Measurements from ENCODE around the gene SCRG1.

The SCRG1 gene

GRCh38 chr4:173398779-173399415, at the start of gene SCRG1:
Gene SCRG1, minus strand, starts transcription at chr4:173399116. Its CDS starts 7,702 bp downstream, at chr4:173391414.
- DNase-seq, result no peak

GRCh38 chr4:173448103-173448502, 49.2 kb upstream of the SCRG1 start:
- DNase-seq, result no peak

DNA sequence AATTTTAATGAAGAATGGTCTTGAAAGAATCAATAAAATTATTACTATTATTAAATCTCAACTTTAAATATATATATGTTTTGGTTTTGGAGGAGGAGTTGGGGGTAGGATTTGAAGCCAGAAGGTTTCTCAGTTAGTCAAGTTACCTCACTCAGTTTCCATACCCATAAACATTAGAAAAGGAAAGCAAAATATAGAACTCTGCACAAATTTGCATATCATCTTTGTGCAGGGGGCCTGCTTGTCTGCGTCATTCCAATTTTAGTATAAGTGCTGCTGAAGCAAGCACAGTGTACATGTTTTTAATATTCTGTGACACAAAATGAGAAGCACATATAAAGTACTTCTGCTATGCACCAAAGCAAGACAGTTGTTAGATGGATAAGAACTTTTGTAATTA, 47.5 kb upstream of the SCRG1 start:
- DNase-seq, result no peak

DNA sequence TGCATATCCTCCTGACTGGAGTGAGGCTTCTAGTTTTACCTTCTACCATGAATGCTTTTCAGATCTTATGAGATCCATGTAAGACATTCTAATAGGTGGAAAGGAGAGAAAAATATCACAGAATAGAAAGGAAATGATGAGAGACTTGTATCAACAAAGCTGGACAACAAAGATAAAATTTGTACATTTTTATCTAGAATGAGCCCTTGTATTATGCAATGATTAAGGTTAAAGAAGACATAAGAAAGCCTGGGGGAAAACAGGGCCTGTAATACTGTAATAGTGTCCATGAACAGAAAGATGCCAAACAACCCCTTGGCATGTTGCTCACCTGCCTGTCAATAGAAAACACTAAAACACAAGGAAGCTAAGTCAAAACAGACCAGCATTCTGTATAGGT, 44.2 kb upstream of the SCRG1 start:
- DNase-seq, result no peak

GRCh38 chr4:173442223-173442932, 43.5 kb upstream of the SCRG1 start:
- no peak for DNase-seq

GRCh38 chr4:173440888-173441287, 42.0 kb upstream of the SCRG1 start:
- DNase-seq, result no peak

DNA sequence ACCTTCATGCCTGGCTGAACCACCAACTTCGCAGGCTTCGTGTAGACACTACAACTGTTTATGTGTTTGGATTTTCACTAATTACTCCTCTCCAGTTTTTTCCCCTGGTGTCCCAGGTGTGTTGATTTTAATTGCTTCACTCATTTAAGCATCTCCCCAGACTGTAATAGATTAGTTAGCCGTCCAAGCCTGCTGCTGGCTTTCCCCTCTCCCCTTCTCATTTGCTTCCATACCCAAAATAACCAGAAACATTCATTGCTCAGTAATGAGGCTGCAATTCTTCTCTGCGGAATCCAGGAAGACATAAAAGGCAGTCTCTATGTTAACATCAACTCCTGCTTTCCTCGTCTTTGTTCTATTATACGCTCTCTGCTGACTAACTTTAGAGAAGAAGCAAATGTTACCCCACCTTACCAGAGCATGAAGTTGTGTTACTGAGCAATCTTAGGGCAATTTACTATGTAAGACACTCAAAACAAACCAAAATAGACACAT, 37.9 kb upstream of the SCRG1 start:
- DNase-seq, result no peak

DNA sequence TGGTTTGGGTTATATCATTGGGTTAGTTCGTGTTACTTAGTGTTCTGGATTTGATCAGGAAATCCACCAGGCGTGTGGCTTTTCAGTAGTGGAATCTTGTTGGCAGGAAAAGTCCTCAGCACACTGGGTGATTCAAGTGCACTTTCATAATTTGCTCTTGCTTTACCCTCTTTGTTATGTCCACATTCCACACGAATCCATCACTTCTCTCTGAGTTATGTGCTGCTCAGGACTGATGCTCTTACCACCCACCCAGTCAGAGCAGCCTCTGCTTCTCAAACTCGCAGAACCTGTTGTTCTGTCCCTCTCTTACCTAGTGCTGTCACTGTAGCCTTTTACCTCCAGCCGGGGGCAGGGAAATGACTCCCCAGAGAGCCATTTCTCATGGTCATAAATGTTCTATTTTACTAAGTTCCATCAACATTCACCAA, 37.2 kb upstream of the SCRG1 start:
- no peak for DNase-seq

- no peak for DNase-seq
These were observed 35.3 kb upstream of the SCRG1 start for GRCh38 chr4:173434231-173434630.

DNA sequence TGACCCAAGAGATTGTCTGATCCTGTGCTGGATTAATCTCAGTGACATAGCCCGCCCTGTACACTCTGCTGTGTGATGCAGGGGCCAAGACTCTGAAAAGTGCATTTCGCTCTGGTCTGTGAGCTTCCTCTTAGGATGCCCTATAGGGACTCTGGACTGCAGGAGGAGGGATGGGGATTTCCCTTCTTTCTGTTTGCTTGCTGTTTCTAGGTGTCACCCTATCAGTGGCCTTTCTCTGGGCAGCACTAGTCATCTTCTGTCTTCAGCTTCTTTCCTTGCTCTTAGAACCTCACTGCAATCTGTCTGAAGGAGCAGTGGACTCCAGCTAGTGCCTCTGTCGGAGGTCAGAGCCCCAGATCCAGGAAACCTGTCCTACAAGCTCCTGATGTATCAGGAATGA, 34.5 kb upstream of the SCRG1 start:
- DNase-seq, result no peak

- DNase-seq, result no peak
These were observed 33.5 kb upstream of the SCRG1 start for GRCh38 chr4:173432430-173432829.

- no peak for DNase-seq
These were observed 27.1 kb upstream of the SCRG1 start for GRCh38 chr4:173426064-173426463.

DNA sequence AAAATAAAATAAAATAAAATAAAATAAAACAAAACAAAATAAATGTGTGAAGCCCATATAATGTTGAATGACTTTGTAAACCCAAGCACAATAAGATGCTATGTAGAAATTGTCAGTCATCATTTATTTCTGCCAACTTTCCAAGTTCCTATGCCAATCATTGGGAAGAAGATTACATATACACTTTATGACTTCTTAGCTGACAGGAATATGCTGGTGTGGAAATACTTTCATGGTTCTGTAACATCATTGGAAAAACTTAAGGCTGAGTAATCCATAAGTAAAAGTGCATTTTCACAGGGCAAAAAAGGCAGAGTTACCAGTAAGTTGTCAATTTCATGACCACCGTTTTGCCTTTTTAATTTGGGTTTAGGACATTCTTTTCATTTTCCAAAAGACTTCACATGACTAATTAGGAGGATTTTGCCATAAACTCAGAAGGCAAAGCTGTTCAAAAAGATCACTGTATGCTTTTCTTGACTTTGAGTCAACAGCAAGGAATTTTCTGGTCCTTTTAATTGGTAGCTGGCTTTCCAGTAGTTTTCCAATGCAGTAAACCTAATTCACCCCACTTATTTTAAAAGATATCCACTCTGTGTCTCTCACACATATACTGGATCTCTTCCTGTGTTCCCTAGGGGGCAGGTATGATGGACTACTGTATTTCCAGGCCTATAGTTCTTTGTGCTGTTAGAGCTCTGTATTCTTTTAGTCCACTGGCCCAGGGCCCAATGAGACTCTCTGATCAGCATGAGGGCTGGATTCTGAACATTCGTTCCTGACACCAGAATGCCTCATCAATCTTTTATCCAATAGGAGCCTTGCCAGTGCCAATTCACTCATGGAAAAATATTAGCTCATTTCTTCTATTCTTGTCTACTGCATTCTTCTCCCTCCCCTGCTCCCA, 26.2 kb upstream of the SCRG1 start:
- DNase-seq, result no peak

- DNase-seq, result no peak
These were observed 21.9 kb upstream of the SCRG1 start for GRCh38 chr4:173420801-173421200.

DNA sequence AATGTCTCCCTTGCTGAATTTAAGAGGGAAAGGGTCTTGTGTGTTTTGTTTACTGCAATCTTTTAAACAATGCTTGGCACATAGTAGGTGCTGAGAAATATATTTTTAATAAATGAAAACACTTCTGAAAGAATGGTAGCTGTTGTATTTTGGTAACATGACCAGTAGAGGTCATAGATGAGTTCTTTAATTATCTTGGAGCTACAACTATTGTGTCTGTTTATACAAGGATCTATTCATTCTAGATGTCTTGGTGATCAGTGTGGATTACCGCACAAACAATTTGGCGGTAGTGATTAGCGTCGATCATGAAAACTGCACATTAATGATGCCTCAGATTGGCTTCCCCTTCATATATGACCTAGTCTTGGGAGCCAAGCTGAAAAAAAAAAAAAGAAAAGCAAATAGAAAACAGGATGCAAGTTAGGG, 21.4 kb upstream of the SCRG1 start:
- peak in 1 of 2 experiments; percentile 23 for DNase-seq

DNA sequence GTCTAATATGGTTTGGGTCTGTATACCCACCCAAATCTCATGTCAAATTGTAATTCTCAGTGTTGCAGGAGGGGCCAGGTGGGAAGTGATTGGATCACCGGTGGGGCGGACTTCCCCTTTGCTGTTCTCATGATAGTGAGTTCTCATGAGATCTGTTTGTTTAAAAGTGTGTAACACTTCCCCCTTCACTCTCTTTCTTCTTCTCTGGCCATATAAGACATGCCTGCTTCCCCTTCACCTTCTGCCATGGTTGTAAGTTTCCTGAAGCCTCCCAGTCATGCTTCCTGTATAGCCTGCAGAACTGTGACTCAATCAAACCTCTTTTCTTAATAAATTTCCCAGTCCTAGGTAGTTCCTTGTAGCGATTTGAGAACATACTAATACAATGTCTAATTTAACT, 19.7 kb upstream of the SCRG1 start:
- DNase-seq, result no peak

DNA sequence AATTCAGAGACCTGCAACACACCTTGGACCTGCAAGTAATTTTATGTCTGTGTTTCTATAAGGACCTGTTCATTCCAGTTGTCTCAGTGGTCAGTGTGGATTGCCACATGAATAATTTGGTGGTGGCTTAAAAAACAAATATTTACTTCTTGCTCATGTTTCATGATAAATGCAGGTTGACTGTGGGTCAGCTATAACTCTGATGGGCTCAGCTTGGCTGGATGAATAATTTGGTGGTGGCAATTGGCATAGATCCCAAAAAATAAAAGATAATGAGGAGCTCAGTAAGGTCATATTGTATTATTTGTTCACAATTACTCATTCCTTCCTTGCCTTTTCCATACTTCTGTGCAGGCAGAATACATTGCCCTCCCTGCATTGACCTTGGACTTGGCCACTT, 18.9 kb upstream of the SCRG1 start:
- DNase-seq, result no peak

- DNase-seq, result no peak
These were observed 17.2 kb upstream of the SCRG1 start for GRCh38 chr4:173415885-173416653.

- DNase-seq, result no peak
These were observed 16.2 kb upstream of the SCRG1 start for GRCh38 chr4:173415092-173415491.

GRCh38 chr4:173414456-173414855, 15.5 kb upstream of the SCRG1 start:
- no peak for DNase-seq

GRCh38 chr4:173413036-173413435, 14.1 kb upstream of the SCRG1 start:
- DNase-seq, result no peak

GRCh38 chr4:173411106-173411693, 12.3 kb upstream of the SCRG1 start:
- DNase-seq, result no peak
